ENCODE data around the gene HECTD1.
"Not testable (repeated sequence)": the region's sequence is repeated elsewhere in the genome, so short reads cannot be mapped to it uniquely, and the experiment has no call there.

Gene HECTD1

DNA sequence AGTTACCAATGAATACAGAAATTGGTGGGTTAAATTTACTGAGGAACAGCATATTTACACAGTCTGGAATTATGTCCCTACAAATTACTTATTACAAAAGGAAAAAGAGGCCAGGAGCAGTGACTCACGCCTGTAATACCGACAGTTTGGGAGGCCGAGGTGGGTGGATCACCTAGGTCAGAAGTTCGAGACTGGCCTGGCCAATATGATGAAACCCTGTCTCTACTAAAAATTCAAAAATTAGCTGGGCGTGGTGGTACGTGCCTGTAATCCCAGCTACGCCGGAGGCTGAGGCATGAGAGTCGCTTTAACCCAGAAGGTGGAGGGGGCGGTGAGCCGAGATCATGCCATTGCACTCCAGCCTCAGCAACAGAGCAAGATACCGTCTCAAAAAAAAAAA, 52.6 kb downstream of the HECTD1 start:
- DNase-seq (ENCODE audit: low read depth in 2 of 2): no peak

DNA sequence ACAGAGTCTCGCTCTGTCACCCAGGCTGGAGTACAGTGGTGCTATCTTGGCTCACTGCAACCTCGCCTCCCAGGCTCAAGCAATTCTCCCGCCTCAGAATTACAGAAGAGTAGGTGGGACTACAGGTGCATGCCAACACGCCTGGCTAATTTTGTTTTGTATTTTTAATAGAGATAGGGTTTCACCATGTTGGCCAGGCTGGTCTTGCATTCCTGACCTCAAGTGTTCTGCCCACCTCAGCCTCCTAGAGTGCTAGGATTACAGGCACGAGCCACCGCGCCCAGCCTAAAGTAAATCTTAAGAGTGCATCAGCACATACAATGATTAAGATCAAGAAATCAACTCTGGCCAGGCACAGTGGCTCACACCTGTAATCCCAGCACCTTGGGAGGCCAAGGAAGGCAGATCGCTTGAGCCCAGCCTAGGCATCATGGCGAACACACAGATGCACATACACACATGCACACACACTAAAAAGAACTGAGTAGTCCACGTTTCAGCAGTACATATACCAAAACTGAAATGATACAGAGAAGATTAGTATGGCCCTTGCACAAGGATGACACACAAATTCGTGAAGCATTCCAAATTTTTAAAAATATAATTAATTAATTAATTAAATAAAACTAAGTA, 65.0 kb downstream of the HECTD1 start:
- no peak for DNase-seq (ENCODE audit: low read depth in 2 of 2)

DNA sequence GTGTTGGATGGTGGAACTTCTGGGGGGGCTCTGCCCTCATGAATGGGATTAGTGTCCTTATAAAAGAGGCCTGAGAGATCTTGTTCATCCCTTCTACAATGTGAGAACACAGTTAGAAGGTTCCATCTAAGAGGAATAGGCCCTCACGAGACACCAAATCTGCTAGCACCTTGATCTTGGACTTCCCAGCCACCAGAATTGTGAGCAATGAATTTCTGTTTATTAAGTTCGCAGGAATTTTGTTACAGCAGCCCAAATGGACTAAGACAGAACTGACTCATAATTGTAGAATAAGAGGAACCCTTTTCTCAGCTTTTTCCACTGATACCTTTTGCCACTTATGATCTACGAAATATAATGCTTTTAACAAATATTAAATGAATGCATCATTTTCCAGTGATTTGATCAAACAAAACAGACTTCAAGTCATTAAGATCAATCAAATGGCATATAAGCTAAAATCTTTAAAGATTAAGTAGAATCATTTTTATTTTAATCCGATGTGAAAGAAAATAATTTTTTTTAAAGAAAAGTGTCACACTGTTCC, 68.2 kb downstream of the HECTD1 start:
- DNase-seq (ENCODE audit: low read depth in 2 of 2): no peak

DNA sequence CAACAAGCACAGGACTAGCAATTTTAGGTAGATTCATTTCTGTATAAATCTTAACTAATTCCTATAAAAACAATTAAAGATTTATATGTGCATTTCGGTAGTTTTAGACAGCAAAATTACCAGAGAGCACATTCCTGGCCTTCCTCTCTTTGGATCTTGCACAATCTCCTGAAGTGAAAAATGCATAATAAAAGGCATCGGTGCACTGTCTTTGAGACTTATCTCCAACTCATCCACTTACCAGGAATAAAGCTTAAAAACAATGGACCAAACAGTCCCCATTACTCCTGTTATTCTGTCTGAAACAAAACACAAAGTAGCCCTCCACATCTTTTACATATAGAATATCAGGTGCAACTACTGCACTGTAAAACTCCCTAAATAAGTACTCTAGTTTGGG, 69.3 kb downstream of the HECTD1 start:
- DNase-seq (ENCODE audit: low read depth in 2 of 2): no peak

DNA sequence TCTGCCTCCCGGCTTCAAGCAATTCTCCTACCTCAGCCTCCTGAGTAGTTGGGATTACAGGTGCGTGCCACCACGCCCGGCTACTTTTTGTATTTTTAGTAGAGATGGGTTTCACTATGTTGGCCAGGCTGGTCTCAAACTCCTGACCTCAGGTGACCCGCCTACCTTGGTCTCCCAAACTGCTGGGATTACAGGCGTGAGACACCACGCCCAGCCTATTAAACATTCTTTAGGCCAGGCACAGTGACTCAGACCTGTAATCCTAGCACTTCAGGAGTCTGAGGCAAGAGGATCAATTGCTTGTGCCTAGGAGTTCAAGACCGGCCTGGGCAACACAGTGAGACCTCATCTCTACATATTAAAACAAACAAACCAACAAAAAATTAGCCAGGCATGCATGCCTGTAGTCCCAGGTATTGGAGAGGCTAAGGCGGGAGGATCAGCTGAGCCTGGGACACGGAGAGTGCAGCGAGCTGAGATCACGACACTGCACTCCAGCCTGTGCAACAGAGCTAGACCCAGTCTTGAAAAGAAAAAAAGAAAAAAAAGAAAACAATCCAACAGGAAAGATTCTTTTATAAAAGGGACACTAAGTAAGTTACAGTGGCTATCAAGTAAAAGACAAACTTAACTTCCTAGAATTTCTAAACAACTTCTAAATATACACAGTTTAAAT, 70.2 kb downstream of the HECTD1 start:
- DNase-seq (ENCODE audit: low read depth in 2 of 2): no peak

DNA sequence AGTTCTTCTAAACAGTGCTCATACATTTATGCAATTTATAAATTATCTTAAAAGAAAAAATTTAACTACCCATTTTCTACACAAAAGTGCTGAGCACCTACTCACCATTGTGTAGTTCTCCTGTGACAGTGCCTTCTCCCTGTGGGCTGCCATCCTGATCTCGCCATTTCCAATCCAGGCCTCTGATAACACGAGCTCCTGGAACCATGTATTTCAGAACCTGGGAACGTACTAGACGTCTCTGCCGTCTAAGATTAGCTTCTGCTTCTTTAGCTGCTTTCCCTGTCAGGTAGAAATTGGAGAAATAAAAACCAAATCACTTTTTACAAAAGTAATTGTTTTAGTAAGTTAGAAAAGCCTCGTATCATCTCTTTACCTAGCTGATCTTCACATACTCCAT, 74.5 kb downstream of the HECTD1 start:
- no peak for DNase-seq (ENCODE audit: low read depth in 2 of 2)

DNA sequence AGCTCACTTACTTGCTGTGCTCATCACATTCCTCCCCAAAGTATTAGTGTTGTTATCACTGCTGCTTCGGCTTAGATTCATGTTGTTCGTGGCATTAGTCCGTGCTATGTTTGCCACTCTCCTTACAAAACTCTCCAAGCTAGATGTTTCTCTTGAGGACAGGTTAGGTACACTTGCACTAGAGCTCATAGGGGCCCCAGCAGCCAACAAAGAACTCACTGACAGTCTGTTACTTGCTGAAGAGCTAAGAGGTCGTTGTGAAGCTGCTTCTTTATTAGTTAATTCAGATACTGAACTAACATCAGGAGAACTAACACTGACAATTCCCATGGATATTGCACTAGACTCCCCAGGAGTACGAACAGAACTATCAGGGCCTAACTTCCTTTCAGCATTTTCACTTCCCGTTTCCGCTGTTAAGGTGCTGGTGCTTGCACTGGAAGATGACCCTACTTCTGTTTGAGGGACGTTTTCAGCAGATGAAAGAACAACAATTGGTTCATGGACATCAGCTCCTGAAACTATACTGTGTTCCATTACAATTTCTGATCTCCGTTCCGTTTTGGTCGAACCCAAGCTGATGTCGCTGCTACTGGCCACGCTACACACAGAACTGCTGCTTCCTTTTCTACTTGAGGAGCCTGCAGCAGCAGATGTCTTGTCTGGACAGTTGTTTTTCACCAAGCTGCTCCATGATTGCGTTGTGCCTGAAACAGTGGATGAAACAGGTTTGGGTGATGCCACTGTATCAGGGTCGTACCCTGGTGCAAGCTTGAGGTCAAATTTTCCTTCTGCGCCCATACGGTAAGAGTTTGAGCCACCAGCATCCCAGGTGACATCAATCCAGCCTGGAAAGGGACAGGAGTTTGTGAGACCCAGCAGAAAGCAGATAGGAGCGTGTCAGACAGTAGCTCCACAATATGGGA, 78.7 kb downstream of the HECTD1 start:
- DNase-seq (ENCODE audit: low read depth in 2 of 2): no peak

DNA sequence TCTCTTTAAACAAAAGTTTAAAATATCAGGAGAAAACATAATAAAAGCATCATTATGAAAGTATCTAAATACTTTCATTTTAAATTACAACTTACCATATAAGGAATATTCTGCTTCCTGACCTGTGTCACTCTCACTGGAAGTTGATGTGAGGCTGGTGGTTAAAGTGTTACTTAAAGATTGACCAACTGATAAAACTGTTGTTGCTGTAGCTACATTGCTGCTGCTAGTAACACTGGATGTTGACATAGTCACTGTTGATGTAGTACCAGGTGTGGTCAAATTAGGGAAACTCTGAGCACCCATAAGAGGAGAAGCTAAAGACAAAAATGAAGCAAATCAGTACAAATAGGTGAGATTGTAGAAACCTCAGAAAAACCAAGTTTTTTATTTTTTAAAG, 79.9 kb downstream of the HECTD1 start:
- no peak for DNase-seq (ENCODE audit: low read depth in 2 of 2)

DNA sequence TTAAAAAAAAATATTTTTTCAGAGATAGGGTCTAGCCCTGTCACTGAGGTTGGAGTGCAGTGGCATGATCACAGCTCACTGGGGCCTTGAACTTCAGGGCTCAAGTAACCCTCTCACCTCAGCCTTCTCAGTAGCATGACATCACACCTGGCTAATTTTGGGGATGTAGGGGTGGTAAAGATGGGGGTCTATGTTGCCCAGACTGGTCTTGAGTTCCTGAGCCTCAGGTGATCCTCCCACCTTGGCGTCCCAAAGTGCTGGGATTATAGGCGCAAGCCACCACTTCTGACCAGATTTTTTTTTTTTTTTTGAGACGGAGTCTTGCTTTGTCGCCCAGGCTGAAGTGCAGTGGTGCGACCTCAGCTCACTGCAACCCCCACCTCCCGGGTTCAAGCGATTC, 80.9 kb downstream of the HECTD1 start:
- DNase-seq (ENCODE audit: low read depth in 2 of 2): no peak

DNA sequence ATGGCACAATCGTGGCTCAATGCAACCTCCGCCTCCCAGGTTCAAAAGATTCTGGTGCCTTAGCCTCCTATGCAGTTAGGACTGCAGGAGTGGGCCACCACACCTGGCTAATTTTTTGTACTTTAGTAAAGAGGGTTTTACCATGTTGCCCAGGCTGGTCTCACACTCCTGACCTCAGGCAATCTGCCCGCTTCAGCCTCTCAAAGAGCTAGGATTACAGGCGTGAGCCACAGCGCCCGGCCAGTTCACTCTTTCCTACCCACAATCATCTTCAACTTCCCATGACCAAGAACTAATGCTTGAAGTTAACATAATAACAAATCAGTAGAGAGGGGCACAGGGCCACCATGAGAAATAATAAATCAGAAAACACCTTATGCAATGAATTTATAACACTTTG, 82.4 kb downstream of the HECTD1 start:
- DNase-seq (ENCODE audit: low read depth in 2 of 2): no peak

DNA sequence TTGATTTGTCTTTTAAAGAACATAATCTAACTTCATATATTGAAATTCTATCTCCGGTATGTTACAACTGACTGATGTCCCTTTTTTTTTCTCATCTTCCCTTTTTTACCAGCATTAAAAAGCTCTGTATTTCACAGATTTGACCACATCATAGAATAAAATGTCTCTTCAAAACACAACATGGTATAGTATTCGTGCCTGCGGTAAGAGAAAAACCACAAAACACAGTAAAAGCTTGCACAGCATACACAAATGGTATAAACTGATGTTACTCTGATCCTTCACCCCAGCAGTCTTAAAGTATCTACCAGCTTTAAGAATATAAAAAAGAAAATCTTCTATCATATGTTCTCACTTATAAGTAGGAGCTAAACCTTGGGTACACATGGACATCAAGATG, 83.4 kb downstream of the HECTD1 start:
- no peak for DNase-seq (ENCODE audit: low read depth in 2 of 2)

DNA sequence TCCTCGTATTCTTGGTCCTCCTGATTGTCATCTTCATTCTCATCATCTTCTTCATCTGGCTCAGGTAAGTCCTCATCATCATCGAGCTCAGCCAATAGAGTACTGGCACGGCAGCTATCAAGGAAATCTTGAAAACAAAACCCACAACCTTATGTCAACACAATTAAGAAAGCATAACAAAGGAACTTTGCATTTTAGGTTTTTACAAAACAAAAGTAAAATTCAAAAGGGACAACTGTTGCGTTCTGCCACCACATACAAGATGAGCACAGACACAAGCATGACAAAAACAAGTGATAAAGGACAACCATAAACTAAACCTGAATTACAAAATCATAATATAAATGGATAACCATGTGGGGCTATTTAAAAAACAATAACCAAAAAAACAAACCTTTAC, 84.7 kb downstream of the HECTD1 start:
- DNase-seq (ENCODE audit: low read depth in 2 of 2): no peak

DNA sequence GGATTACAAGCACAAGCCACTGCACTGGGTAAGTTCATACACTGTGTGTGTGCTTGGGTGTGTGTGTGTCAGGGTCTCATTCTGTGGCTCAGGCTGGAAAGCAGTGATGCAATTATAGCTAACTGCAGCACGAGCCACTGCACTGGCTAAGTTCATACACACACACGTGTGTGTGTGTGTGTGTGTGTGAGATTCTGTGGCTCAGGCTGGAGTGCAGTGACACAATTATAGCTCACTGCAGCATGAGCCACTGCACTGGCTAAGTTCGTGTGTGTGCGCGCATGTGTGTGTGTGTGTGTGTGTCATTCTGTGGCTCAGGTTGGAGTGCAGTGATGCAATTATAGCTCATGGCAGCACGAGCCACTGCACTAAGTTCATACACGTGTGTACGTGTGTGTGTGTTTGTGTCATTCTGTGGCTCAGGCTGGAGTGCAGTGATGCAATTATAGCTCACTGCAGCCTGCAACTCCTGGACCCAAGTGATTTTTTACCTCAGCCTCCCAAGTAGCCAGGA, 85.4 kb downstream of the HECTD1 start:
- no peak for DNase-seq (ENCODE audit: low read depth in 2 of 2)

DNA sequence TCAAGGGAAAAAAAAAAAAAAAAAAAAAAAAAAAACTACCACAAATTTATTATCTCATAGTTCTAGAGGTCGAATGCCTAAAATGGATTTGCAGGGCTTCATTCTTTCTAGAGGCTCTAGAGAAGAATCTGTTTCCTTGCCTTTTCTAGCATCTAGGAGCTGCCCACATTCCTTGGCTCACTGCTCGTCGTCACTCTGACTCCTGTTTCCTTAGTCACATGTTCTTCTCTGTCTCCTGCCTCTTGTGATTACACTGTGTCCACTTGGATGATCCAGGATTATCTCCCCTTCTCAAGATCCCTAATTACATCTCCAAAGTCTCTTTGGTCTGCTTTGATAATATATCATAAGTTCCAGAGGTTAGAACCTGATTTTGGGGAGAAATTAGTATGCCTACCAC, 88.7 kb downstream of the HECTD1 start:
- no peak for DNase-seq (ENCODE audit: low read depth in 2 of 2)

DNA sequence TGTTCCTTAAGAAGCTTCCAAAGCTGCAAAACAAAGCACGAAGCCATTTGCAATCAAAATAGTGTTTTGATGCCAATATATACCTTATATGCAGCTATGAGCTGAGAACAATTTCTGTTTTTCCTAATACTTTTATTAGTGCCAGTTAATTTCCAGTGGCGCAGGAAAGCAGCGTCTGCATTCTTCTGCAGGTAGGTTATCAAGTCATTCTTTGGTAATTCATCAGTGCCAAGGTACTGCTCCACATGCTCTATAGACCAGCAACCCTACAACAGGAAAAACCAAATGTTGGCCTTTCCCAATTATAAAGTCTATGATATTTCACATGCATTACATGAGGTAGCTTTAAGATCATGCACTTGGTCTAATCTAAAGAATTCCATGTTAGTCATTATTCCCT, 93.8 kb downstream of the HECTD1 start:
- no peak for DNase-seq (ENCODE audit: low read depth in 2 of 2)

DNA sequence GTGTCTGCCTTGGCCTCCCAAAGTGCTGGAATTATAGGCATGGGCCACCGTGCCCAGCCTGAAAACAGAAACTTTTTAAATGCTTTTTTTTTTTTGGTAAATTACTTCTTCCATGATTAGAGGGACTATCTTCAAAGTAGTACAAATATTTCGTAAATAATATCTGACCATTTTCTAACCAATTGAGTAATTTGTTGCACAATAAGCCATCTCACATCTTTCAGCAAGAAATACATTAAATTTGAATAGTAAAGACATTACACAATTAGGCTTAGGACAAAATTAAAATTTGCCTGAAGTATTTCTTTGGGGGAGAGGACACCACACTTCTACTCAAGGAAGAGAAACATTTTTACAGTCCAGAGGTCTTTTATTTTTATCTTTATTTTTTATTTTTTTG, 96.7 kb downstream of the HECTD1 start:
- no peak for DNase-seq (ENCODE audit: low read depth in 2 of 2)

DNA sequence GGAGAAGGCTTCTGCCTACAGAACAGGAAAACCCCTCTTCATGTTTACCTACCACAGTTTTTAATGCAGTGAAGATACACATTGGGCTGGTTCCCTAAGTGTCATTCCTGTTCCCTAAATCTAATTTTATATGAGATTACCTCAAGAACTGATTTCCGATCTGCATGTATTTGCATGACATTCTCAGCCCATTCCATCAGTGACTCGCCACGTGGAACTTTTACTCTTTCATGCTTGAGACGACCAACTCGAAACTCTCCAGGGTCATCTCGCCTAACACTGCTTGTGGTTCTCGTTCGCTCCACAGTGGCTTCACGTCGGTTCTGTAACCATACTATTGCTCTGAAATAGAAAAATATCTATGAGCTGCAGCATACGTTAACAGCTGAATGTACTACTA, 98.3 kb downstream of the HECTD1 start:
- no peak for DNase-seq (ENCODE audit: low read depth in 2 of 2)

DNA sequence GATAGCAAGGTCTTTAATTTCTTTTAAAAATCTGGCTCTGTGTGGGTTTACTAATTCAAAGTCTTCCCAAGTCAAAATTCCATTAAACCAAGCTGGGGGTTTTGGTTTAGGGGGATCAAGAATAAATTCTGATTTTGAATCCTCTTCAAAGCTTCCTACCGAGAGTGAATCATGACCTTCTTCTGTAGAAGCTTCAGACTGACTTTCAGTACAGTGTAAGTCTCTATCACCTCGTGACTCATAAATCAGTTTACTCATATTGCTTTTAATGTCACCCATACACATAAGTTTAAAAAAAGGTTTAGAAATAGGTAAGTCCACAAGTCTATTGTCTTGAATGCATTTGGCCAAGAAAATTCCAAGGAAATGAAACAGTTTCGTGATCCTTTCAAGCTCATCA, 100.8 kb downstream of the HECTD1 start:
- no peak for DNase-seq (ENCODE audit: low read depth in 2 of 2)

DNA sequence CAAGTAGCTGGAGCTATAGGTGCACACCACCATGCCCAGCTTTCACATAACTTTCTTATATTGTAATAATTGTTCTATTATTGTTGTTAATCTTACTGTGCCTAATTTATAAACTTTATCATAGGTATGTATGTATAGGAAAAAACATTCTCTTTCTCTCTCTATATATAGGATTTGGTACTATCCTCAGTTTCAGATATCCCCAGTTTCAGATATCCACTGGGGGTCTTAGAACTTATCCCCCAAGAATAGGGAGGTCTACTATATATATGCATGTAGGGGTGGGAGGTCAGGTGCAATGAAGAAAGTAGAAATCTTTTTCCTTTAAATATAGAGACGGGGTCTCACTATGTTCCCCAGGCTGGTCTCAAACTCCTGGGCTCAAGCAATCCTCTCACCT, 110.5 kb downstream of the HECTD1 start:
- no peak for DNase-seq (ENCODE audit: low read depth in 2 of 2)

DNA sequence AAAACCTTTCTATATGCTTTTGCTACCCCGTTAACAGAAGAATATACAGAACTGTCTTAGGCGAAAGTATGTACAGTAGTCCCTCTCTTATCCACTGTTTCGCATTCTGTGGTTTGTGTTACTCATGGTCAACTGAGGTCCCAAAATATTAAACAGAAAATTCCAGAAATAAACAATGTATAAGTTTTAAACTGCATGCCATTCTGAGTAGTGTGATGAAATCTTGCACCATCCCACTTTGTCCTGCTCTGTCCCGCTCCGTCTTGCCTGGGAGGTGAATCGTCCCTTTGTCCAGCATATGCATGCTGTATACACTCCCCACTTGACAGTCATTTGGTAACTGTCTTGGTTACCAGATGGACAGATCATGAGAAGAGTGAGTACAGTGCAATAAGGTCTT, 111.3 kb downstream of the HECTD1 start:
- no peak for DNase-seq (ENCODE audit: low read depth in 2 of 2)

DNA sequence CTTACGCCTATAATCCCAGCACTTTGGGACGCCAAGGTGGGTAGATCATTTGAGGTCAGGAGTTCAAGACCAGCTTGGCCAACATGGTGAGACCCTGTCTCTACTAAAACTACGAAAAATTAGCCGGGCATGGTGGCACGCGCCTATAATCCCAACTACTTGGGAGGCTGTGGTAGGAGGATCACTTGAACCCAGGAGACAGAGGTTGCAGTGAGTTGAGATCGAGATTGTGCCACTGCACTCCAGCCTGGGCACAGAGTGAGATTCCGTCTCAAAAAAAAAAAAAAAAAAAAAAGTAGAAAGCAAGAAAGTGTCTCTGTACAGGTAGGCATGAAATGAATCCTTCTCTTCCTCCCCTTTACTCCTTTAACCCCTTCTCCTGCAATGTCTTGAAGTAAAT, 111.8 kb downstream of the HECTD1 start:
- not testable (repeated sequence) for DNase-seq (ENCODE audit: low read depth in 2 of 2)

Data from stimulated activated CD4-positive, alpha-beta T cell treated with anti-CD3 and anti-CD28 coated beads, Interleukin-4, amount 100 ng/mL, for 48 hours (primary cell).